Activated T-cell treated with anti-CD3 and anti-CD28 coated beads, Interleukin-2, amount 50 U/mL, for 24 hours (primary cell): Measurements from ENCODE around the gene IMPDH1.

Experiments
- DNase-seq: peaks from one replicate; pipeline ENCODE4 v3.0.0-alpha.2; 2020
- H3K27ac Mint-ChIP-seq: 2 replicates; pipeline ENCODE4 v1.8.0; 2020; ENCODE audit warnings: mild to moderate bottlenecking, mixed read lengths
- H3K27me3 Mint-ChIP-seq: 2 replicates; pipeline ENCODE4 v1.8.0; 2020; ENCODE audit warnings: mixed read lengths
- H3K36me3 Mint-ChIP-seq: 2 replicates; pipeline ENCODE4 v1.8.0; 2020; ENCODE audit warnings: low read depth, mixed read lengths
- H3K4me1 Mint-ChIP-seq: 2 replicates; pipeline ENCODE4 v1.8.0; 2020; ENCODE audit warnings: low read depth, mixed read lengths
- H3K4me3 Mint-ChIP-seq: 2 replicates; pipeline ENCODE4 v1.8.0; 2020; ENCODE audit warnings: mild to moderate bottlenecking, moderate library complexity, mixed read lengths
- H3K9me3 Mint-ChIP-seq: 2 replicates; pipeline ENCODE4 v1.8.0; 2020; ENCODE audit warnings: mixed read lengths

The IMPDH1 gene

DNA sequence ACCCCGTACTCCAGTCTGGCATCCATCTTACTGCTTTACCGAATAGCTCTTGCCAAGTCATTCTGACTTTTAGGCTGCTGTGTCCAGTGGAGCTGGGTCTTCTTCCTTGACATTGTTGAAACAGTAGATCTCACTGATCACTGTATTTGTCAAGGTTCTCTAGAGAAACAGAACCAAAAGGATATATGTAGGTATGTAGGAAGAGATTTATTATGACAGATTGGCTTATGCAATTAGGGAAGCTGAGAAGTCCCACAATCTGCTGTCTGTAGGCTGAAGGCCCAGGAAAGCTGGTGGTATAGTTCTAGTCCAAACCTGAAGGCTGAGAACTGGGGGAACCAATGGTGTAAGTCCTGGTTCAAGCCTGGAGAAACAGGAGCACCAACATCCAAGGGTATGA is 36.2 kb downstream of the IMPDH1 start:
- Mint-ChIP-seq H3K9me3 (no peaks in the 10 kb centered on the region), H3K27me3 (peaks cover 2% of the 10 kb centered on the region), H3K36me3 (no peaks in the 10 kb centered on the region), H3K27ac (no peak overlapping the region), H3K4me3 (no peak overlapping the region), H3K4me1 (no peaks in the 10 kb centered on the region)
- no peak for DNase-seq

DNA sequence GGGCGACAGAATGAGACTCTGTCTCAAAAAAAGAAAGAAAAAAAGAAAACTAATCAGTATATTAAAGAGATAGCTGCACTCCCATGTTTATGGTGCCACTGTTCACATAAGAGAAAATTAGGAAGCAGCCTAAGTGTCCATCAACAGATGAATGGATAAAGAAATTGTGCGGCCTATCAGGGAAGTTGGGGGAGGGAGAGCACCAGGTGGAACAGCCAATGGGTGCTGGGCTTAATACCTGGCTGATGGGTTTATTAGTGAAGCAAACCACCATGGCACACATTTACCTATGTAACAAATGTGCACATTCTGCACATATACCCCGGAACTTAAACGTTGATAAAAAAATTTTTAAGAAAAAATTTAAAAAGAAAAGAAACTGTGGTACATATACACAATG is 39.3 kb downstream of the IMPDH1 start:
- Mint-ChIP-seq H3K9me3 (no peaks in the 10 kb centered on the region), H3K4me3 (no peak overlapping the region), H3K4me1 (no peaks in the 10 kb centered on the region), H3K27ac (no peak overlapping the region), H3K36me3 (no peaks in the 10 kb centered on the region), H3K27me3 (peaks cover 15% of the 10 kb centered on the region)
- no peak for DNase-seq

DNA sequence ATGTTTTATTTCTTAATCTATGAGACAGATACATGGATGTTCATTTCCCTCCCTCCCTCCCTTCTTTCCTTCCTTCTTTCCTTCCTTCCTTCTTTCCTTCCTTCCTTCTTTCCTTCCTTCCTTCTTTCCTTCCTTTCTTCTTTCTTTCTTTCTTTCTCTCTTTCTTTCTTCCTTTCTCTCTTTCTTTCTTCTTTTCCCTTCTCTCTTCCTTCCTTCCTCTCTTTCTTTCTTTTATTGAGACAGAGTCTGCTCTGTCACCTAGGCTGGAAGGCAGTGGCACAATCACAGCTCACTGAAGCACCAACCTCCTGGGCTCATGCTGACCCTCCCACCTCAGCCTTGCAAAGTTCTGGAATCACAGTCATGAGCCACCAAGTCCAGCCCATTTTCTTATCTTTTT is 42.8 kb downstream of the IMPDH1 start:
- Mint-ChIP-seq H3K9me3 (no peaks in the 10 kb centered on the region), H3K27ac (no peak overlapping the region), H3K4me1 (peaks cover 14% of the 10 kb centered on the region), H3K27me3 (peaks cover 45% of the 10 kb centered on the region), H3K4me3 (no peak overlapping the region), H3K36me3 (no peaks in the 10 kb centered on the region)
- DNase-seq = no peak

DNA sequence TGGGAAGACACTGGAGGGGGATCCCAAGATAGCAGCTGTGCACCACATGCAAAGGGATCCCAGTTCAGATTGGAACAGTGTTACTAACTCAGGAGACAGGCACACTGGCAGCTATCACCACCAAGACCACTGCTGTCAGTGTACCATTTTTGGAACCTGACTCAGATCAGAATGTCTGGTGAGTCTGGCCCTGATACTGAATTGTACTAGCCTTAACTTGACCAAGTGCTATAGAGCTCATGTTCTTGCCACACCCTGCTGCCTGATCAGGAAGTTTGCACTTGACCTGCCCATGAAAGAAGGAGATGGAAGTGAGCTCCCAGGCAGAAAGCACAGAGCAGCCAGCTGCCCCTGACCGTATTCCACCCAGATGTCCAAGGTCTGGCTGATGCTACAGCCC is 43.5 kb downstream of the IMPDH1 start:
- H3K4me1 Mint-ChIP-seq = peaks cover 18% of the 10 kb centered on the region
- no peak overlapping the region for H3K27ac Mint-ChIP-seq
- no peaks in the 10 kb centered on the region for H3K9me3 Mint-ChIP-seq
- DNase-seq = no peak
- H3K36me3 Mint-ChIP-seq = no peaks in the 10 kb centered on the region
- H3K4me3 Mint-ChIP-seq = no peak overlapping the region
- H3K27me3 Mint-ChIP-seq = peaks cover 48% of the 10 kb centered on the region

DNA sequence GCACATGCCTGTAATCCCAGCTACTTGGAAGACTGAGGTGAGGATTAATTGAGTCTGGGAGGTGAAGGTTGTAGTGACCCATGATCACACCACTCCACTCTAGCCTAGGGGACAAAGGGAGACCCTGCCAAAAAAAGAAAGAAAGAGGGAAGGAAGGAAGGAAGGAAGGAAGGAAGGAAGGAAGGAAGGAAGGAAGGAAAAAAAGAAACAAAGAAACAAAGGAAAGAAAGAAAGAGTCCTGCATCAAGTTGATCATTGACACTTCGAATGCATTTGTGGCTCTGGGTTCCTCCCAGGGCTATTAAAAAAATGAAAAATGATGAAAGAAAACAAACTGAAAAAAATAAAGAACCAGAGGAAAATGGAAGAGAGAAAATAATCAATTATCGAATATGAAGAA is 44.4 kb downstream of the IMPDH1 start:
- no peak for DNase-seq
- Mint-ChIP-seq H3K27me3 (peaks cover 54% of the 10 kb centered on the region), H3K27ac (no peak overlapping the region), H3K9me3 (no peaks in the 10 kb centered on the region), H3K36me3 (no peaks in the 10 kb centered on the region), H3K4me1 (peaks cover 23% of the 10 kb centered on the region), H3K4me3 (no peak overlapping the region)

DNA sequence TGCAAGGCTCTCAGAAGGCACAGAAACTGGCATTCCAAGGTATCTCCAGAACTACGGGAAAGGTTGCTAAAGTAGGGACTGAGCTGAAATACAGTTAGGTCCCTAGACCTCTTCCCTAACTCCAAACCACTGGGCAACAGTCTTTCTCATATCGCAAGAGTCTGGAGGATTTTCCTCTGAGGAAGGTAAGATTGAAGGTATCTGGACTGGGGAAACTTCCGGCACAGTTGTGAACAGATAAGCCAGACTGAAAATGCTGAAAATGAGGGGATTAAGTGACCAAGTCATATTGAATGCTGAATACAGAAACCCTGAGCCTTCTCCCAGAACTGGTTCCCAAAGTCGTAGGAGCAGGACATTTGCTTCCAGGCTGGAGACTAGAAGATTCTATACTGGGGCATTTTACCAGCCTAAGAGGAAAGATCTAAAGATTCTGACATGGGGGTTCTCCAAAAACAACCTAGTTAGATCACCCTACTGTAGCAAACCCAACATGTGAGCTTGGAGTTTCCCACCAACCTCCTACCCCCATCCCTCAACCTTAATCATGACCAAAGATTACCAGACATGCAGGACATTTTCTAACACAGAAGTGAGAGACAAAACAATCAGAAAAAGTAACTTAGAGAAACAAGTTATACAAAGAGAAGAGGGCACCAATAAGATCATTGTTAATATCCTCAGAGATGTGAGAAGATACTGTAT is 45.5 kb downstream of the IMPDH1 start:
- Mint-ChIP-seq H3K36me3 (no peaks in the 10 kb centered on the region), H3K27ac (no peak overlapping the region), H3K9me3 (no peaks in the 10 kb centered on the region), H3K4me3 (no peak overlapping the region), H3K4me1 (peaks cover 23% of the 10 kb centered on the region), H3K27me3 (peaks cover 63% of the 10 kb centered on the region)
- no peak for DNase-seq

DNA sequence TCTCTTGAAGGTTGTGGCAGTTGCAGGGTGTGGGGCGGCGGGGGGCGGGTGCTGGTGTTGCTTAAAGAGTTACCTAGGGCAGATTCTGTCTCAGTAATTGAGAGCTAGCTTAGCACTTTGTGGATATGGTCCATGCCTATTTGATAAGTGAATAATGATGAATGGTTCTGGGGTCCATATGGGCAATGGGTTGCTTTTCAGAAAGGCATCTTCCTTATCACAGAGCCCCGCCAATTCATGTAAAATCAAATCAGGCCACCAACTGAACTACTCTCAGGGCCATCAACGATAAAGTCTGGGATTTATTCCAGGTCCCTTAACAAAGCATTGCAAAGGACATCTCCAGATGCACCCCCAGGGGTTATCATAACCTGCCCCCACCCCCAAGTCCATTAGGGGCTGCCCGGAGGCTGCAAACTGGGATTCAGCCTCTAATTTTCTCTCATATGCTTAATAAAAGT is 46.5 kb downstream of the IMPDH1 start:
- Mint-ChIP-seq H3K27me3 (peaks cover 71% of the 10 kb centered on the region), H3K4me1 (peaks cover 23% of the 10 kb centered on the region), H3K4me3 (no peak overlapping the region), H3K36me3 (no peaks in the 10 kb centered on the region), H3K9me3 (no peaks in the 10 kb centered on the region), H3K27ac (no peak overlapping the region)
- DNase-seq = no peak

DNA sequence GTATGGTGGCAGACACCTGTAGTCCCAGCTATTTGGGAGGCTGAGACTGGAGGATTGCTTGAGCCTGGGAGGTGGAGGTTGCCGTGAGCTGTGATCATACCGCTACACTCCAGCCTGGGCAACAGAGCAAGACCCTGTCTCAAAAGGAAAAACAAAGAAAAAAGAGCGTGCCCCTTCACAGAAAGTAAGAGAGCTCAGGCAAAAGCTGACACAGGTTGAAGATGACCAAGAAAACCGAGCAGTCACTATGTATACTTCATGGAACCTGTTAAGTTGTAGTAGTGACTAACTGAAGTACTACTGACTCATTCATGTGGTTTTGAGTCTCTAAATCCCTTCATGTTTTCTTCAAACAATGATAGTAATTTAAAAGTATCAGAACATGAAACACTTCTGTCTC is 47.1 kb downstream of the IMPDH1 start:
- H3K4me3 Mint-ChIP-seq = peak overlapping the region; percentile 70
- peaks cover 71% of the 10 kb centered on the region for H3K27me3 Mint-ChIP-seq
- H3K36me3 Mint-ChIP-seq = no peaks in the 10 kb centered on the region
- H3K4me1 Mint-ChIP-seq = peaks cover 23% of the 10 kb centered on the region
- DNase-seq = no peak
- peak overlapping the region; percentile 42 for H3K27ac Mint-ChIP-seq
- no peaks in the 10 kb centered on the region for H3K9me3 Mint-ChIP-seq

DNA sequence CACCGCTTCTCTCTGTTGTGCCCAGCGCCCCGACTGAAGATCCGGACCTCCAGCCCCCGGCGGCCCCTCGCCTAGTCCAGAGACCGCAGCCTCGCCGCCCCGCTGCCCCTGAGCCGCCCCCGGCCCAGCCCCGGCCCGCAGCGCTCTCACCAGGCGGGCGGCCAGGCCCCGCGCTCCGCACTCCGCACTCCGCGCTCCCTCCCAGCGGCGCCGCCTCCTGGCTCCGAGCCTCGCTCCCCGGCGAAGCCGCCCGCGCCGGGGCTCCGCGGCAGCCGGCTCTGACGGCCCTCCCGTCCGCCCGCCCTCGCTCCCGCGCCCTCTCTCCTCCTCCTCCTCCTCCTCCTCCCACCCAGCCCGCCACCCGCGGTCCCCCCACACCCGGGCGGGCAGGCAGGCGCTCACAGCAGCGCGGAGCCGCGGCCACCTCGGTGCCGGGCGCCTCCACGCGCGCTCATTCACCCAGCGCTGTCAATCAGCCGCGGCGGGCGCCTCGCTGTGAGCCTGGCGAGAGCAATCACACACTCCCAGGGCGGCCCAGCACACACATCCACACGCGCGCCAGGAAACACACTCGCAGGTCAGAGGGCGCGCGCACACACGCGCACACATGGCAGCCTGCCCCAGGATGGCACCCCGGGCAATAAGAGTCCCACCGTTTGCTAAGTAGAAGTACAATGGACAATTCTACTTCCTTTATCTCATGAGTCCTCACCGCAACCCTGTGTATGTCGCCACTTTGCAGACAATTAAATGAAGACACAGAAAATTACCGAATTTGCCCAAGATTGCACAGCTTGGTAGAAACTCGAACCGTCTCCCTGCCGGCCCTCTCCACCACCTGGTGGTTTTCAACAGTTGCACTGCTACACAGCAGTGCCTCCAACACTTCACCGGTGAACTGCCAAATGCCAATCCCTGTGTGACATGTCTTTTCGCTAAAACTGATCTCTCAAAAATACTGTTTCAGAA is 48.1 kb downstream of the IMPDH1 start, which contains the start of gene PRRT4:
Gene PRRT4 (minus strand): TSS at position 280 of the 969 bp plus-strand sequence.
- Mint-ChIP-seq H3K27me3 (peaks cover 70% of the 10 kb centered on the region), H3K27ac (peak within 1 kb of the TSS; percentile 42), H3K36me3 (no peaks in the 10 kb centered on the region), H3K4me1 (peaks cover 23% of the 10 kb centered on the region), H3K4me3 (peak within 1 kb of the TSS; percentile 70), H3K9me3 (no peaks in the 10 kb centered on the region)
- peak; percentile 67 for DNase-seq

DNA sequence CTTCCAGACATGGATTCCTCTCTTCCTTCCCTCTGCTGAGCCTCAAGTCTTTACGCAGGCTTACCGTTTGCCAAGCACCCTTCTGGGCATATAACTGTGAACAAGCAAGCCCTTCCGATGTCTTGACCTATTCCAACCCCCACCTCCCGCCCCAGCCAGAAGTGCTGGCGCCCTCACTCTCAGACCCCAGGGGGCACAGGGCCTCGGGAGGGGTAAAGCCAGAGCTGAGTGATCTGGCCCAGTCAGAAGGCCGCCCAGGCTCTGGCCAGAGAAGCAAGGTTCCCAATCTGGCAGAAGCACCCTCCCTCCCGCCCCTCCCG is 49.5 kb downstream of the IMPDH1 start:
- DNase-seq = no peak
- Mint-ChIP-seq H3K36me3 (no peaks in the 10 kb centered on the region), H3K4me3 (no peak overlapping the region), H3K4me1 (peaks cover 23% of the 10 kb centered on the region), H3K27me3 (peaks cover 57% of the 10 kb centered on the region), H3K27ac (no peak overlapping the region), H3K9me3 (no peaks in the 10 kb centered on the region)

DNA sequence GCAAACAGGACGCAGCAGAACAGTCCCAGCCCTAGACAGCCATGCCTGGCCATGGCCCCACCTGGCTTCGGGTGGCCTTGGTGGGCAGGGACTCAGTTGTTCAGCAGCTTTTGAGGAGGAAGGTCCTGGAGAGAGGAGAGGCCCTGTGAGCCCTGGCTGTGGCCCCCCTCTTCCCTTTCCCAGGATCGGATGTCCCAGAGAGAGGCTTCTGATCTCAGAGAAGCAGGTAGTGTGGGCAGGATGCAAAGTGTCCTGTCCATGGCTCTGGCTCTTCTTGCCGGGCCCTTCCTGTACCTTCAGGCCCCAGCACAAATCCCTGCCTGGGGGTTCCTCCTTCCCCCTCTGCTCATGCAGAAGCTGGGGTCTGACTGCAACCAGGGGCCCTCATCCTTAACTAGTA is 49.8 kb downstream of the IMPDH1 start:
- Mint-ChIP-seq H3K4me1 (peaks cover 23% of the 10 kb centered on the region), H3K27me3 (peaks cover 54% of the 10 kb centered on the region), H3K36me3 (no peaks in the 10 kb centered on the region), H3K9me3 (no peaks in the 10 kb centered on the region), H3K4me3 (no peak overlapping the region), H3K27ac (no peak overlapping the region)
- DNase-seq = no peak

DNA sequence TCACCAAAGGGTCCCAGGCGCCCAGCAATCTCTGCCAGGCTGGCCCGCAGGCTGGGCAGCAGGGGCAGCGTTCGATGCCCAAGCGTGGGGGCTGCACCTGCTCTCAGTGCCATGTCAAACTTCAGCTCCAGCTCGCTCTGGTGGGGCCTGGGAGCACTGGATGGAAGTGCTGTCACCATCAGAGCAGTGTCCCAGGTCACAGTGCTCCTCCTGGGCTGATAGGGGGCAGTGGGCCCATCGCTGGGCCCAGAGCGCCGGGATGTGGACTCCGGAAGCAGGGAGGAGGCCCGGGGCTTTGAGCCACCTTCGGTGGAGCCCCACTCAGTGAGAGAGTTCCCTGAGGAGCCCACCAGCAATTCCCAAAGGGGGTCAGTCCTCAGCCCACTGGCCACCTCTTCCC is 50.4 kb downstream of the IMPDH1 start:
- no peak overlapping the region for H3K27ac Mint-ChIP-seq
- H3K9me3 Mint-ChIP-seq = no peaks in the 10 kb centered on the region
- H3K36me3 Mint-ChIP-seq = no peaks in the 10 kb centered on the region
- no peak overlapping the region for H3K4me3 Mint-ChIP-seq
- H3K27me3 Mint-ChIP-seq = peaks cover 48% of the 10 kb centered on the region
- peaks cover 23% of the 10 kb centered on the region for H3K4me1 Mint-ChIP-seq
- no peak for DNase-seq

DNA sequence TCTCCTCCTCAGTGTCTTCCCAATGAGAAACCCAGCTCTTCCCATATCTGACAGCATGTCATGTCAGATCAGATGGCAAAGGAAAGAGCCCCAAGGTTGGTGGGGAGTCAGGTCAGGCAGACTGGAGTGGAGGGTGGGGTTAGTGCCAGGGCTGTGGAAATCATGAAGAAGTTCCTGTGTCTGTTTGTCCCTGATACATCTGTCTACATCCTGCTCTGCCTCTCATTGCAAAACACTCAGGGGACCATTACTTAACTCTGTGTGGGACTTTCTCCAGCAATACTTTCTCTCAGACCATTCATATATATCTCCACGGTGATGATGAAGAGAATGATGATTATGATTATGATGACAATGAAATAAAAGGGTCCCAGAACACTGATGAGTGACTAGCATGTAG is 51.5 kb downstream of the IMPDH1 start:
- Mint-ChIP-seq H3K4me1 (peaks cover 22% of the 10 kb centered on the region), H3K27me3 (peaks cover 48% of the 10 kb centered on the region), H3K36me3 (no peaks in the 10 kb centered on the region), H3K9me3 (no peaks in the 10 kb centered on the region), H3K27ac (no peak overlapping the region), H3K4me3 (no peak overlapping the region)
- no peak for DNase-seq

DNA sequence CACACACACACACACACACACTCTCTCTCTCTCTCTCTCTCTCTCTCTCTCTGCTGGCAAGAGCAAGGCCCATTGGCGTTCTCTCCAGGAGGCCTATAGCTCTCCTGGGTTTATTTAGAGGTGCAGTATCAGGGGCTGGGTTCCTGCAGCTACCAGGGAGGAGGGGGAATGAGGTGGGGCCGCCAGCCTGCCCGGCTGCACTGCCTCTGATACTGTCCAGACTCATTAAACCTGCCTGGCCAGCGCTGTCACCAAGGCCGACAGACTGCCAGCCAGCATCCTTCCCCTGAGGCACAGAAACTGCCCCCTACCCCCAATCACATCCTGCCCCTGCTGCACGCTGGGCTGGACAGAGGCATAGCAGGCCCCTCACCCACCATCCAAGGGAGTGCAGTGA is 52.6 kb downstream of the IMPDH1 start:
- Mint-ChIP-seq H3K27ac (no peak overlapping the region), H3K27me3 (peaks cover 49% of the 10 kb centered on the region)

More for the DNA sequence above, 52.6 kb downstream of the IMPDH1 start:
- Mint-ChIP-seq H3K4me3 (no peak overlapping the region), H3K36me3 (no peaks in the 10 kb centered on the region), H3K4me1 (peaks cover 15% of the 10 kb centered on the region), H3K9me3 (no peaks in the 10 kb centered on the region)
- no peak for DNase-seq
